NAMALWA (cell line): ENCODE data around the gene SV2C.
"Not testable (repeated sequence)": the region's sequence is repeated elsewhere in the genome, so short reads cannot be mapped to it uniquely, and the experiment has no call there.

Experiments used
- DNase-seq: peaks from one replicate; pipeline ENCODE4 v3.0.0-alpha.2; 2015; ENCODE audit warnings: low spot score

The SV2C gene

DNA sequence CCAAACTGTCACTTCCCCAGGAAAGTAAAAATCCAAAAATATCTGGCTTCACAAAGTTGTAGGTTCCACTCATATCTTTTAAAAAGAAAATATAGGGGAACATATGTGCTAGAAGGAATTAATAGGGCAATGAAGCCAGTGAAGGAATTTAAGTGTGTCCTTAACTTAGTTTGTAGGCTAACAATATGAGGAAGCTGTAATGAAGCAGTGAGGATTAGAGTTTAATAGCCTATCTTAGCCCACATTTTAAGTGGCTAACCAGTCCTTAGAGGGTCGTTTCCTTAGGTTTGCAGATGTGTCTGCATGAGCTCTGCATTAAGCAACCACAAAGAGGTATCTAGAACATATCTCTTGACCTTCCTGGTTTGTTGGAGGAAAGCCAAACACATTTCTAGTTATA is 218.7 kb downstream of the SV2C start:
- DNase-seq: not testable (repeated sequence)

DNA sequence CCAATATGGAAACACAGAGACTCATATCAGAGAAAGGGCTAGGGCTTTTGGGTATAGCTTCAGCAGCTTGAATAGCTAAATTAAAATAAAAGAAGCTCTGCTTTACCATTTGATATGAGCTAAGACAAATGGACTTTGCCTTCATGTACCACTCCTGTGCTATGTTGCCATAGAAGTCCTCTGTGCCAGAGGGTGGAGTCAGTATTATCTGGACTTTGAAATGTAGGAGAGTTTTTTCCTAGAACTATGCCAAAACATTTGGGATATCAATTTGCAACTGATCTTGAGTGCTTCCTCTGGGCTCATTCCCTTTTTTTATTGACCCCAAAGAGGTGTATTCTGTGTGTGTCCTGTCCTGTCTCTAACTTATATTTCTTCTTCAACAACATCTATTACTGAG is 219.5 kb downstream of the SV2C start:
- not testable (repeated sequence) for DNase-seq

DNA sequence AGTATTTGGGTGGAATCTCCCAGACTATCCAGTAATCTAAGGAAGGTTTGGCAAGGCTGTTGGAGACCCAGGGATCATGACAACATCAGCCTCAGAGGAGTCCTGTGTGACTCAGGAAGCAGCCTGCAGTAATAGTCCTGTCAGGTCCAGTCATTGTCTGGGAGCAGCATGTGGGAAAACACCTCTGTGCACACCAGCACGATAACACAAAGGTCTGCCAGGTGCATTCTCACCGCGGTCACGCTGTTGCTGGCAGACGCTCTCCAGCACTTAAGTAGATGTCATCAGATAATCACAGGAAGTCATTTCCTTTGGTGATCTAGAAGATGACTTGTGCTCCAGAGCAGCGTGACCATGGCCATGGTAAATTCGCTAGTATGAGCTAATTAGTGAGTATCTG is 220.7 kb downstream of the SV2C start:
- peak; percentile 2 for DNase-seq

DNA sequence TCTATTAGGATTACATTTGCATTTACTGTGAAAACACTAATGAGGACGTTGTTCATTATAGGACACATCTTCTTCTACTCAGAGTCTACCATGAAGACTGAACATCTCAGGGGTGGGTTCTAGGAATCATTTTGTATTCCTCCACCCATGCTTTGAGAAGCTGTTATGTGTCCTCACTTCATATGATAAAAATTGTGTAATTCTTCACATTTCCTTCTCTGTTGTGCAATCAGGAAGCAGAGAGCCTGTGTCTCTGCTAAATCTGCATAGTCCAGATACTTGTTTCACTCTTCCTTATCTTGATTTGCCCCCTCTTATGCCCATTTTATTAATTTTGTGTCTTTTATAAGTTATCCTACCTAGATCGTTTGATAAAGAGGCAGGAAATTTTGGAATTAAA is 222.1 kb downstream of the SV2C start:
- no peak for DNase-seq

DNA sequence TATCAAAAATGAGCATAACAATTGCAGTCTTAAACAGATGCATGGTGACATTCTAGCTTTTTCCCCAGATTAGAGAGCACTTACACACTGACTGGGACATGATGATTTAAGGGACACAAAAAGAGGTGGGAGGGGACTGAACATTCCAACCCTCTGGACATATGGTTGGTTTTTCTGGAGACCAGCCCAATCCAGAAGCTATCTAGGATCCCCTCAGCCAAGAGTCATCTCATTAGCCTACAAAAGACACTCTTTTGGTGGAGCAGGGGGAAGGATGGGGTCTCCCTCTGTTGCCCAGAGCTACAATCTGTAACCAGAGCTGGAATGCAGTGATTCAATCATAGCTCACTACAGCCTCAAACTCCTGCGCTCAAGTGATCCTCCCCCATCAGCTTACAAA is 222.6 kb downstream of the SV2C start:
- DNase-seq: no peak

DNA sequence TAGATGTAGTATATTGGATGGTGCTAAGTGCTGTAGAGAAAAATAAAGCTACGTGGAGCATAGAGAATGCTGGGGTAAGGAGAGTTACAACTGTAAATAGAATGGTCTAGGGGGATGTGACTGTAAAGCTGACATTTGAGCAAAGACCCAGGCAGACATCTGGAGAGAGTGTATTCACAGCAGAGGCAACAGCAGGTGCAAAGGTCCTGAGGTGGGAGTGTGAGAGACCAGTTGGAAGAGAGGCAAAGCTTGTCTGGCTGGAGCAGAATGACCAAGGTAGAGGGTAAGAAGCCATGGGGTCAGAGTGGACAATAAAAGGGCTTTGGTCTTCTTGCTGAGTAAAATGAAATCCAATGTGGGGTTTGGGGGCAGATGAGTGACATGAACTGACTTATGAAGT is 227.0 kb downstream of the SV2C start:
- no peak for DNase-seq

DNA sequence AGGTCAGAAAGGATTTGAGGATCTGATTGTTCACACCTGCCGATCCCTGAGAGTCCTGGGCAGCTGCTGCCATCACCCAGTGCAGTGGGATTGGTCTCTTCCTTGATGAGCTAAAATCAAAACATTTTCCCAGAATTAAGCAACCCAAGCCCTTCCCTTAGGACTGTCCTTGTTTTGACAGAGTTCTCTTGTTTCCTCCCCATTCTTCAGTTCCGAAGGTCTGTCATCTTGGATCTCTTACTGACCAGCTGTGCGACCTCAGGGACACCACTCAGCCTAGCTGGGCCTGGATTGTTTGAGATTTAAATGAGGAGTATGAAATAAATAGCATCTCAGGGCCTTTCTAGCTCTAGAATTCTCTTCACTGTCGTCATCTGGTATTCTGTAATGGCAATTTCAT is 229.6 kb downstream of the SV2C start:
- DNase-seq: no peak

DNA sequence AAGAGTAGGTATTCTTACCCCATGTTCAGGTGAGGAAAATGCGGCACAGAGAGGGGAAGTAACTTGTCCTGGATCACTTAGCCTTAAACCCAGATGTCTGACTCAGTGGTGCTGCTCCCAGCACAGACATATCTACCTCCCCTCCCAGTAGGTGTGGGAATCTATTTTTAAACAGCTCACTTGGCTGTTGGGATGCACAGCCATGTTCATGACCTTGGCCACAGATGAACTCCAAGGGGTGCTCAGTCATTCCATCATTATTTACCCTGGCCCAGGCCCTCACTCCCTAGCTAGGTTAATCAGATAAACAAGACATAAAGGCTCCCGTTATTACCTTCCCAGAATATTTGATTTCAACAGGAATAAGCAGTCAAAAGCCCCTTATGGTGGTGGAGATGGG is 231.5 kb downstream of the SV2C start:
- no peak for DNase-seq

DNA sequence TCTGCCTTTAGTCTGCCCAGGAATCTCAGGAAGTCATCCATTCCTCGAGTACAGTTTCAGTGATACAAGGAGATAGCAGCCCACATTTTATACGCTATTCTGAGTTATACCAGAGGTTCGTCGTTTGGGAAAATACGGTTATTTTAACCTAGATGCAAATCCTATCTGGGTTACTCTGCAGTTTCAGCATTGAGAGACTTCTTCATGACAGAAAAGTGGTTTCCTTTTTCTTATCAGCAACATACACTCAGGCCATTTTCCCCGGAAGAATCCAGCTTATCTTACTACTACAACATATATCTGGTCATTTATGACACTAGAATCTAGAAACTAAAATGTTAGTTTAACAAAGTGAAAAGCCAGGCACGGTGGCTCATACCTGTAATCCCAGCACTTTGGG is 236.5 kb downstream of the SV2C start:
- DNase-seq: no peak

DNA sequence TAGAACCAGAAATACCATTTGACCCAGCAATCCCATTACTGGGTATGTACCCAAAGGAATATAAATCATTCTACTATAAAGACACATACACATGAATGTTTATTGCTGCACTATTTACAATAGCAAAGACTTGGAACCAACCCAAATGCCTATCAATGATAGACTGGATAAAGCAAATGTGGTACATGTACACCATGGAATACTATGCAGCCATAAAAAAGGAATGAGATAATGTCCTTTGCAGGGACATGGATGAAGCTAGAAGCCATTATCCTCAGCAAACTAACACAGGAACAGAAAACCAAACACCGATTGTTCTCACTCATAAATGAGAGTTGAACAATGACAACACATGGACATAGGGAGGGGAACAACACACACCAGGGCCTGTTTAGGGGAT is 240.3 kb downstream of the SV2C start:
- not testable (repeated sequence) for DNase-seq

DNA sequence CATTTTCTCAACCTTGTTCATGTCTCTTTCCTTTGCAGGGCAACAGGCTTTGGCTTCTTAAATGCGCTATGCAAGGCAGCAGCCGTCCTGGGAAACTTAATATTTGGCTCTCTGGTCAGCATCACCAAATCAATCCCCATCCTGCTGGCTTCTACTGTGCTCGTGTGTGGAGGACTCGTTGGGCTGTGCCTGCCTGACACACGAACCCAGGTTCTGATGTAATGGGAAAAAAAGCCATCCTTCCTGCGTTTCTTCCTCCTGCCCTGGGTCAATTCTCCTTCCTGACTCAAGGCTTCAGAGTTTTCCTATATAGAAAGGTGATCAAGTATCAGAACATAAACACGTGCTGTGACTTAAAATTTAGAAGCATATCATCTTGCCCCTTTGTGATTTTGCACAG is 242.1 kb downstream of the SV2C start:
- DNase-seq: no peak

DNA sequence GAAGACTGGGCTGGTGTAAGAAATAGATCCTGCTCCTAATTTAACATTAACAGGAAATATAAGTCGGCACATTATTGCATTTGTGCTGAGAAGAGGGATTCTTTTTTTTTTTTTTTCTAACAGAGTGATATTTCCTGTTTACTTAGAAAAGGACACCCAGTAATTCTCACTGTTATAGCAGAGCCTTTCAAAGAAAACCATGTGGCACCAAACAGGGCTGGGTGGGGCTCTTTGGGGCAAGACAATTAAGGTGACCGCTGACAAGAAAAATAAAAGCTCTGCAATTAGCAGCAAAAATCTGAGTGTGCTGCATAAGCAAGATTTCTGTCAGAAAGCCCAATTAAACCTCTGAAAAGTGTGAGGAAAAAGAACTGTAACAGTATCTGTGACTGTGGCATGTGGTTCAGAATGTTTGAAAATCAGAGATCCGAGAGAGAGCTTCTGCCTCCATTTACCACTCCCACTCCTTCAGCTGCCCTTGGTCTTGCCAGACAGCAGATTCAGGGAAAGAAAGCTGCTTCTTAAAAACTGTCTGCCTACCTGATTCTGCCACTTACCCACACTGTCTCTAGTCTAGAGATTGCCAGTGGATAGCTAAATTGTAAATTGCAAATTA is 242.8 kb downstream of the SV2C start:
- no peak for DNase-seq

DNA sequence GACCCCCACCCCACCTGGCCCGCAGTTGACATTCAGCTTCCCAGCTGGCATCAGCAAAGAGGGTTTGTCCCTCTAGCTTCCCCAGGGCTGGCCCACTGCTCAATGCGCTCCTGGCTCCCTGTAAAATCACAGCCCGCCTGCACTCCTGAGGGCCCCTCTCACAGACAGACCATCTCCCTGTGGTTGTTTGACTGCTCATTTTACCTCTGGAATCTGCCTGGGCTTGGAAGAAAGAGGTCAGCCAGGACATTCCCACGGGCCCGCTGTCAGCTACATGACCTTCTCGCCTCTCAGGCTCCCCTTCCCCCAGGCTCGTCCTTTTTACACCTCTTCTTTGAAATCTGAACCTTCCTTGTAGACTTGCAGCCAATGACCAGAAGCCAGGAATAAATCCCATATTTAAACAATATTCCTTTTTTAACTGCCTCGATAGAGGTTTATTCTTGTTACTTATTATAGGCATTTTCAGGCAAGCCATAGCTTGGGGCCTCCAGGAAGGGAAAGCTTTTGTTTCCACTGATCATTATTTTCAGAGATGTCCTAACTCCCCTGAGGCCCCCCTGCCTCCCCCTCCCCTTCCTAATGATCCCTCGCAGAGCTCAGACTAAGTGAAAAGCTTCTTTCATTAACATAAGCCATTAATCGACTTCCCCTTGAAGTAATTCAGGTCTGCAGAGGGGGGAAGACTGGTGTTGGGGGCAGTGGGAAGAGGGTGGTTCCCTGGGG is 243.6 kb downstream of the SV2C start:
- no peak for DNase-seq

DNA sequence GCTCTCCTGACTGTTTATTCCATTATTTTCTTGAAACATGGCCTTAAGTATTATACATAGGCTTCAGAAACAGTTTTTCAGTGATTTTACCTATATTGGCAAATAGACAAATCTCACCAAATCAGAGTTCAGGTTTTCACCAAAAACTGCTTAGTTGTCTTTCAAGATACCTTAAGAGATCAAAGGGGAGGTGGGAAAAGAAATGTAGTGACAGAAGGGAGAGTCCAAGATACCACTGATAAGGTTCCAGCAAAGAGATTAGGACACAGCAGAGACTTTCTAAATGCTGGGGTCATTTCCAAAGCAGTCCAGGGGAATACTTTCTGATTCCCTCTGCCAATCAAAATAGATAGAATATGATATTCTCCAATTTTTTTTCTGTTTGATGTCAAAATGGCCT is 246.2 kb downstream of the SV2C start:
- DNase-seq: no peak

DNA sequence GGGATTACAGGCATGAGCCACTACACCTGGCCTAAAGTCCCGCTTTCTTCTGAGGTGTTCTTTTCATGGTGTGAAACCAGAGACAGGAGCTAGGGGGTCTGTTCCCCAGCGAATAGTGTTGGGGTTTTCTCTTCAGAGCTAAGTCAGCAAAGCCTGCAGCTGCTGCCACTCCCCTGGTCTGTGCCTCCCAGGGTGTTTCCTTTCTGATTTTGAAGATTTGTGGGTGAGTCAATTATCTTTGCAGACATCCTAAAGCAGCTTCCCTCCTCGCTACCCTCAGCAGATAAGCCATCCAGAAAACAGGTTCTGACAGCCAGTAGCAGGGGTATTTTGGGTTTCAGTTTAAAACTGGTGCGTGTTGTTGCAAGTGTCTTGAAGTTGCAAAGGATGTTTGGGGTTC is 247.9 kb downstream of the SV2C start:
- DNase-seq: no peak

DNA sequence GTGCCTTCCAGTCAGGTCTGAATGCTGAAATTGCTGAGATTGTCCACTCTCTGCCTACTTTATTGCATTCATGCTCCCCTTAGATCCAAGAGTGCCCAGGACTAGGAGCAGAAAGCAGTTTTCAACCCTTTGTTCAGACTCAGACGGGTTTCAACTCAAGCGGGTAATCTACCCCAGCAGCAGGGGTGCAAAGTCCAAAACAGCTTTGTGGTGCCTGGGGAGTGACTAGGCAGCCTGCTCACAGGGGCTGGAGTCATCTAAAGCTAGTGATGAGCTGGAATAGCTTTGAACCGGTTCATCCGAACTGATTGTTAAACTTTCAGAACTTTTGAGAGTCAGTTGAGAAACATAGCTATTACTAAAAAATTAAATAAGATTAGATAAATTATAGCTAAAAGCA is 248.9 kb downstream of the SV2C start:
- DNase-seq: no peak

DNA sequence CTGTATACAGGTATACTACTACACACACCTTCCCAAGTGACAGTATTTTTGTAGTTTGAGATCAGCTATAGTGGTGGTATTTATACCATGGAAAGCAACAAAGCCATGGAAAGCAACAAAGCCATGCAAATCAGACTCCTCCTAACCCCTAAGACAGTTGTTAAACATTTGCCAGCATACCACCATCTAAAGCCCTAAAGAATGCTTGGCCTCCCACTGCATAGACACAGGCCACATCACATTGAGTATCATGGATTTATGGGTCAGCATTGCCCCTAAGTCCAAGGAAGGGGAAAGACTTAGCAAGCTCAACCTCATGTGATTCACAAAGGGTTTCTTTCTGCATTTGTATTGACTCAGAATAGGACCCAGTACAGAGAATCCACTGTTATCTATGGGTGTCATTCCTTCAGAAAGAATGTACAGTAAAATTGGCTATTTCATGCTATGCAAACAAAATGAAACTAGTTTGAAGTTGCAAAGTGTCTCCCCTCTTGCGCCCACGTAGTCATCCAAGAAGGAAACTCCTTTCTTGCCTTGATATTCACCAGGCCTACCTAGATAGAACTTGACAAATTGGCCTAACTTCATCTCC is 249.5 kb downstream of the SV2C start:
- DNase-seq: no peak

DNA sequence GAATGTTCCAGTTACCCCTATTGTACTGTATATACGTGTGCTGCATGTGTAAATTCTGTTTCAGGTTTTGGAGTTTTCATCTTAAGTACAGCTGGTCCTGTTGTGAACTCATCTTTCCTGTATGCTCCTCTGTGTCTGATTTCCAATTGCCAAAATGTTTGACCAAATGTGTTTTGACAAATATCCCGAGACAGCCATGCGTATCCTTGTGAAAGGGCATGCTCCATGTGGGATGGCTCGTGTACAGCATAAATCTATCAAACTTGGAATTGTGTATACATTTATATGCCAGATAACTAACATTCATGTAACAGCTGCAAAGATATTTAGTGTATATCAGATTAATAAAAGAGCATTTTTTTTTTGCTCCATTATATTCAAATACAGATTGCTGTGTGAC is 250.4 kb downstream of the SV2C start:
- DNase-seq: no peak

DNA sequence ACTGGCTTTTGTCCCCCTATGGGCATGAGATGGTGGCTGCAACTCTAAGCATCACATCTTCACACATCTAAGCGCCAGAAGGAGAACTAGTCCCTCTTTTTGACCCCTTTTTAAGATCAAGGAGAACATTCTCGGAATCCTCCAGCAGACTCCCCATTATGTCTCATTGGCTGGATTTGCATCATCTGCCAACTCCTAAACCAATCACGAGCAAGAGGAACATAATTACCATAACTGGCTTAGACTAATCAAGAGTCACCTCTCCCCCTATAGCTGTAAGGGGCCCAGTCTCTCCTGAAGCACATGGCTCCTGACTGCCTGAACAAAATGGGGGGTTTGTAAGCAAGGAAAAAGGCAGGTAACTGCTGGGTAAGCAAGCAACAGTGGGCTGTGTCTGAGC is 251.4 kb downstream of the SV2C start:
- no peak for DNase-seq

DNA sequence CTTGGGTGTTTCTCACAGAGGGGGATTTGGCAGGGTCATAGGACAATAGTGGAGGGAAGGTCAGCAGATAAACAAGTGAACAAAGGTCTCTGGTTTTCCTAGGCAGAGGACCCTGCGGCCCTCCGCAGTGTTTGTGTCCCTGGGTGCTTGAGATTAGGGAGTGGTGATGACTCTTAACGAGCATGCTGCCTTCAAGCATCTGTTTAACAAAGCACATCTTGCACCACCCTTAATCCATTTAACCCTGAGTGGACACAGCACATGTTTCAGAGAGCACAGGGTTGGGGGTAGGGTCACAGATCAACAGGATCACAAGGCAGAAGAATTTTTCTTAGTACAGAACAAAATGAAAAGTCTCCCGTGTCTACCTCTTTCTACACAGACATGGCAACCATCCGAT is 252.3 kb downstream of the SV2C start:
- not testable (repeated sequence) for DNase-seq

DNA sequence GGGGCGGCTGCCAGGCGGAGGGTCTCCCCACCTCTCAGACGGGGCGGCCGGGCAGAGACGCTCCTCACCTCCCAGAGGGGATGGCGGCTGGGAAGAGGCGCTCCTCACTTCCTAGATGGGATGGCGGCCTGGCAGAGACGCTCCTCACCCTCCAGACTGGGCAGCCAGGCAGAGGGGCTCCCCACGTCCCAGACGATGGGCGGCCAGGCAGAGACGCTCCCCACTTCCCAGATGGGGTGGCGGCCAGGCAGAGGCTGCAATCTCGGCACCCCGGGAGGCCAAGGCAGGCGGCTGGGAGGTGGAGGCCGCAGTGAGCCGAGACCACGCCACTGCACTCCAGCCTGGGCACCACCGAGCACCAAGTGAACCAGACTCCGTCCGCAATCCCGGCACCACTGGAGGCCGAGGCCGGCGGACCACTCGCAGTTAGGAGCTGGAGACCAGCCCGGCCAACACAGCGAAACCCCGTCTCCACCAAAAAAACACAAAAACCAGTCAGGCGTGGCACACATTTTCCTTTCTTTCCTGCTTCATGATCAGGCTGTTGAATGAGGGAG is 253.1 kb downstream of the SV2C start:
- not testable (repeated sequence) for DNase-seq

DNA sequence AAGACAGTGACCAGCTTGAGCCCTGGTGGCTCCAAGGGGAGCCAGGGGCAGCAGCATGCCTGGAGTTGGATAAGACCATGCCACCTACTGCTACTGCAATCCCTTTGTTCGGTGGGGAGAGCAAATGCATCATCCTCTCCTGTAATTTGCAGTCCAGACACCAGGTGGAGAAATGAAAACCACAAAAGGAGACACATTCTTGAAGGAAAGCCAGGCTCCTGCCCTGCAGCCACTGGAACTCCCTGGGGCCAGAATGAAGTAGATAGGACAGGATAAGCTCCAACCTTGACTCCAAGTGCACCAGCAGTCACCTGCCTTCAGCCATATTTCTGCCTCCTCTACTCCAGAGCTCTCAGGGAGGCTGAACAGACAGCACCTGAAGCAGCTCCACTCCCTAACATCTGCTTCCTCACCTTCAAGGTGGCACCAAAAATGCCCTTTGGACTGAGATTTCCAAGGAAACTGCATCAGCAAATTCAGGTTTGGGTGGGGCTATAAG is 254.8 kb downstream of the SV2C start:
- peak; percentile 55 for DNase-seq

DNA sequence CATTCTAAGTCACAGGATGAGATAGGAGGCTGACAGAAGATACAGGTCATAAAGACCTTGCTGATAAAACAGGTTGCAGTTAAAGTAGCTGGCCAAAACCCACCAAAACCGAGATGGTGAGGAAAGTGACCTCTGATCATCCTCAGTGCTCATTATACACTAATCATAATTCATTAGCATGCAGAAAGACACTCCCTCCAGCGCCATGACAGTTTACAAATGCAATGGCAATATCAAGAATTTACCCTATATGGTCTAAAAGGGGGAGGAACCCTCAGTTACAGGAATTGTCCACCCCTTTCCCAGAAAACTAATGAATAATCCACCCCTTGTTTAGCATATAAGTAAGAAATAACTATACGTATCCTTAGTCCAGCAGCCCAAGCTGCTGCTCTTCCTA is 256.7 kb downstream of the SV2C start:
- DNase-seq: no peak
